Neuronal stem cell (in vitro differentiated cells): ENCODE measurements around the gene FOXJ1.

Experiments used
- DNase-seq: peaks from one replicate; pipeline ENCODE4 v3.0.0-alpha.2; 2013; ENCODE audit warnings: low spot score
- H2AFZ ChIP-seq: one replicate; pipeline ENCODE4 v1.6.1; 2013; ENCODE audit warnings: mild to moderate bottlenecking, low read length, inconsistent platforms
- H2AK5ac ChIP-seq: 2 replicates; pipeline ENCODE4 v1.6.1; 2013; ENCODE audit warnings: low read depth, mild to moderate bottlenecking, inconsistent platforms, low read length, moderate library complexity, mixed read lengths
- H2BK120ac ChIP-seq: 2 replicates; pipeline ENCODE4 v1.6.1; 2013; ENCODE audit warnings: low read depth, mild to moderate bottlenecking, inconsistent platforms, low read length, moderate library complexity, mixed read lengths
- H2BK12ac ChIP-seq: one replicate; pipeline ENCODE4 v1.6.1; 2013; ENCODE audit warnings: low read length, inconsistent platforms
- H2BK15ac ChIP-seq: 2 replicates; pipeline ENCODE4 v1.6.1; 2013; ENCODE audit warnings: mild to moderate bottlenecking, low read length, inconsistent platforms, mixed read lengths
- H2BK5ac ChIP-seq: one replicate; pipeline ENCODE4 v1.6.1; 2013; ENCODE audit warnings: inconsistent platforms, mild to moderate bottlenecking, low read length, moderate library complexity
- H3K14ac ChIP-seq: one replicate; pipeline ENCODE4 v1.6.1; 2013; ENCODE audit warnings: low read length, inconsistent platforms
- H3K18ac ChIP-seq: 2 replicates; pipeline ENCODE4 v1.6.1; 2013; ENCODE audit warnings: low read length, inconsistent platforms
- H3K23ac ChIP-seq: 2 replicates; pipeline ENCODE4 v1.6.1; 2013; ENCODE audit warnings: low read depth, mild to moderate bottlenecking, mixed read lengths, low read length, inconsistent platforms; ENCODE audit not compliant: poor library complexity
- H3K27ac ChIP-seq: replicated peaks from 3 replicates; pipeline ENCODE4 v1.5.1; 2013; ENCODE audit warnings: low read length, inconsistent platforms
- H3K27me3 ChIP-seq, 3 experiments: 2 replicates each; pipeline ENCODE4 v1.6.1; 2013; ENCODE audit warnings: low read length in 3 of 3, mild to moderate bottlenecking in 2 of 3, inconsistent platforms in 1 of 3, low read depth in 1 of 3, mixed read lengths in 1 of 3, moderate library complexity in 1 of 3; ENCODE audit not compliant: control insufficient read depth in 3 of 3, insufficient read depth in 3 of 3
- H3K36me3 ChIP-seq, 2 donors: replicated peaks in 1 of 2; 2 replicates each; pipeline ENCODE4 v1.6.1; 2013; ENCODE audit warnings: low read length in 2 of 2; ENCODE audit not compliant: control insufficient read depth in 2 of 2, insufficient read depth in 2 of 2
- H3K4ac ChIP-seq: 2 replicates; pipeline ENCODE4 v1.6.1; 2013; ENCODE audit warnings: inconsistent platforms, mild to moderate bottlenecking, low read length, moderate library complexity
- H3K4me1 ChIP-seq, 2 donors: 1 replicate in 1 of 2; 2 replicates in 1 of 2; pipeline ENCODE4 v1.6.1; 2013; ENCODE audit warnings: low read length in 2 of 2, low read depth in 1 of 2; ENCODE audit not compliant: control insufficient read depth in 2 of 2, insufficient read depth in 1 of 2
- H3K4me2 ChIP-seq: one replicate; pipeline ENCODE4 v1.6.1; 2013; ENCODE audit warnings: mild to moderate bottlenecking, low read length, inconsistent platforms; ENCODE audit not compliant: insufficient read depth, poor library complexity, severe bottlenecking
- H3K4me3 ChIP-seq, 2 donors: 2 replicates each; pipeline ENCODE4 v1.5.1; 2013; ENCODE audit warnings: low read length in 2 of 2, mild to moderate bottlenecking in 2 of 2, inconsistent platforms in 1 of 2, moderate library complexity in 1 of 2
- H3K79me1 ChIP-seq: one replicate; pipeline ENCODE4 v1.6.1; 2013; ENCODE audit warnings: low read depth, mild to moderate bottlenecking, inconsistent platforms, low read length, moderate library complexity
- H3K9ac ChIP-seq: one replicate; pipeline ENCODE4 v1.6.1; 2013; ENCODE audit warnings: mild to moderate bottlenecking, low read depth, low read length, inconsistent platforms; ENCODE audit not compliant: poor library complexity
- H3K9me3 ChIP-seq, 2 donors: replicated peaks in 1 of 2; 2 replicates each; pipeline versions ENCODE3 to v1.6.1; 2013; ENCODE audit warnings: low read length in 2 of 2, mild to moderate bottlenecking in 2 of 2, inconsistent platforms in 1 of 2, low read depth in 1 of 2, mixed read lengths in 1 of 2, moderate library complexity in 1 of 2; ENCODE audit not compliant: control insufficient read depth in 2 of 2, insufficient read depth in 1 of 2
- H4K8ac ChIP-seq: one replicate; pipeline ENCODE4 v1.6.1; 2013; ENCODE audit warnings: low read depth, mild to moderate bottlenecking, inconsistent platforms, low read length, moderate library complexity
- H4K91ac ChIP-seq: one replicate; pipeline ENCODE4 v1.6.1; 2013; ENCODE audit warnings: low read length, low read depth, mild to moderate bottlenecking, inconsistent platforms; ENCODE audit not compliant: poor library complexity
- WGBS, 2 donors: extraction: QIAGEN DNeasy Blood & Tissue Kit; methylation state at CpG; one replicate each; pipeline ENCODE4 v1.1.7; 2013; ENCODE audit warnings: missing lambda C conversion rate in 2 of 2, mixed read lengths in 1 of 2; ENCODE audit not compliant: insufficient read length in 2 of 2, insufficient replicate concordance in 1 of 2; ENCODE audit errors: extremely low coverage in 2 of 2; 5-methylcytosine and 5-hydroxymethylcytosine counted together

Gene FOXJ1

GRCh38 chr17:76153202-76153601 lies 12.2 kb upstream of the FOXJ1 start:
- no peaks in the 10 kb centered on the region for H3K27me3 ChIP-seq
- no peak overlapping the region for H4K91ac ChIP-seq
- no peak overlapping the region for H4K8ac ChIP-seq
- no CpG with 5 or more reads among the region's 9 CpGs for WGBS, 2 donors
- peaks cover 6 to 85% of the 10 kb centered on the region in 2 donors for H3K36me3 ChIP-seq
- no peak overlapping the region for H2BK15ac ChIP-seq
- H2AFZ ChIP-seq = no peak overlapping the region
- H3K9me3 ChIP-seq = no peaks in the 10 kb centered on the region
- peak overlapping the region in 1 of 2 donors; percentile 5 for H3K4me3 ChIP-seq
- peaks cover 0 to 2% of the 10 kb centered on the region in 2 donors for H3K4me1 ChIP-seq
- no peak overlapping the region for H2BK120ac ChIP-seq
- H3K4ac ChIP-seq = no peak overlapping the region
- no peak overlapping the region for H3K23ac ChIP-seq
- no peak overlapping the region for H3K9ac ChIP-seq
- no peak overlapping the region for H2BK5ac ChIP-seq
- no peak overlapping the region for H2BK12ac ChIP-seq
- no peak for DNase-seq
- peaks cover 1% of the 10 kb centered on the region for H3K79me1 ChIP-seq
- no peak overlapping the region for H3K14ac ChIP-seq
- H3K27ac ChIP-seq = no peak overlapping the region
- H3K4me2 ChIP-seq = no peak overlapping the region
- H3K18ac ChIP-seq = peak overlapping the region; percentile 20
- H2AK5ac ChIP-seq = no peak overlapping the region

- Histone ChIP-seq H3K27ac (no peak overlapping the region), H2AK5ac (no peak overlapping the region), H3K27me3 (no peaks in the 10 kb centered on the region), H3K4me3 (no peak overlapping the region), H4K91ac (no peak overlapping the region), H2BK120ac (no peak overlapping the region), H3K4me2 (no peak overlapping the region), H3K4me1 (peaks cover 0 to 2% of the 10 kb centered on the region in 2 donors), H3K18ac (no peak overlapping the region), H4K8ac (no peak overlapping the region), H3K23ac (no peak overlapping the region), H3K9ac (no peak overlapping the region), H2AFZ (no peak overlapping the region), H2BK12ac (no peak overlapping the region), H2BK5ac (no peak overlapping the region), H3K36me3 (peaks cover 4 to 81% of the 10 kb centered on the region in 2 donors), H3K9me3 (no peaks in the 10 kb centered on the region), H3K4ac (no peak overlapping the region), H3K14ac (no peak overlapping the region), H3K79me1 (peaks cover 1% of the 10 kb centered on the region), H2BK15ac (no peak overlapping the region)
- no CpG with 5 or more reads among the region's 7 CpGs for WGBS, 2 donors
- DNase-seq = no peak
These were observed 11.5 kb upstream of the FOXJ1 start for GRCh38 chr17:76152591-76152990.

GRCh38 chr17:76151896-76152454 lies 10.9 kb upstream of the FOXJ1 start:
- H3K4me3 ChIP-seq = no peak overlapping the region
- H2BK5ac ChIP-seq = no peak overlapping the region
- no peak overlapping the region for H2AK5ac ChIP-seq
- H3K4me1 ChIP-seq = peaks cover 0 to 2% of the 10 kb centered on the region in 2 donors
- no peak for DNase-seq
- no peak overlapping the region for H3K4ac ChIP-seq
- no peaks in the 10 kb centered on the region for H3K9me3 ChIP-seq
- peaks cover 4 to 82% of the 10 kb centered on the region in 2 donors for H3K36me3 ChIP-seq
- no peak overlapping the region for H2BK120ac ChIP-seq
- H3K14ac ChIP-seq = no peak overlapping the region
- no CpG with 5 or more reads among the region's 8 CpGs for WGBS, 2 donors
- no peak overlapping the region for H3K4me2 ChIP-seq
- no peak overlapping the region for H2BK15ac ChIP-seq
- no peak overlapping the region for H2BK12ac ChIP-seq
- H4K91ac ChIP-seq = no peak overlapping the region
- H4K8ac ChIP-seq = no peak overlapping the region
- peaks cover 1% of the 10 kb centered on the region for H3K79me1 ChIP-seq
- no peak overlapping the region for H3K27ac ChIP-seq
- no peaks in the 10 kb centered on the region for H3K27me3 ChIP-seq
- H2AFZ ChIP-seq = no peak overlapping the region
- no peak overlapping the region for H3K9ac ChIP-seq
- no peak overlapping the region for H3K23ac ChIP-seq
- H3K18ac ChIP-seq = no peak overlapping the region

GRCh38 chr17:76150712-76151622 lies 9.9 kb upstream of the FOXJ1 start:
- no peak overlapping the region for H3K4me2 ChIP-seq
- no peak overlapping the region for H4K91ac ChIP-seq
- no peak overlapping the region for H2BK15ac ChIP-seq
- peak overlapping the region; percentile 39 for H3K23ac ChIP-seq
- WGBS, 2 donors = no CpG with 5 or more reads among the region's 23 CpGs
- H3K4me3 ChIP-seq = no peak overlapping the region
- H3K4ac ChIP-seq = no peak overlapping the region
- no peak overlapping the region for H2BK120ac ChIP-seq
- H3K27me3 ChIP-seq = no peaks in the 10 kb centered on the region
- H3K9me3 ChIP-seq = no peaks in the 10 kb centered on the region
- peaks cover 1% of the 10 kb centered on the region for H3K79me1 ChIP-seq
- H3K18ac ChIP-seq = no peak overlapping the region
- no peak overlapping the region for H3K27ac ChIP-seq
- H2AFZ ChIP-seq = no peak overlapping the region
- no peak overlapping the region for H3K14ac ChIP-seq
- H2BK5ac ChIP-seq = no peak overlapping the region
- H2AK5ac ChIP-seq = no peak overlapping the region
- no peak overlapping the region for H3K9ac ChIP-seq
- peaks cover 6 to 83% of the 10 kb centered on the region in 2 donors for H3K36me3 ChIP-seq
- no peak overlapping the region for H2BK12ac ChIP-seq
- H4K8ac ChIP-seq = no peak overlapping the region
- no peaks in the 10 kb centered on the region for H3K4me1 ChIP-seq
- DNase-seq = no peak
